Measurements from ENCODE around the gene DBN1. TPM values are rescaled to one million over a fixed set of nuclear protein-coding genes. Genes with fewer than 3 reads are reported as not detected.
A peak's percentile ranks its signal among the peaks of the same experiment; 100 is the strongest.

DBN1 gene
- total RNA-seq, 2 donors from 2014 or later, result 322 to 383 TPM

DNA sequence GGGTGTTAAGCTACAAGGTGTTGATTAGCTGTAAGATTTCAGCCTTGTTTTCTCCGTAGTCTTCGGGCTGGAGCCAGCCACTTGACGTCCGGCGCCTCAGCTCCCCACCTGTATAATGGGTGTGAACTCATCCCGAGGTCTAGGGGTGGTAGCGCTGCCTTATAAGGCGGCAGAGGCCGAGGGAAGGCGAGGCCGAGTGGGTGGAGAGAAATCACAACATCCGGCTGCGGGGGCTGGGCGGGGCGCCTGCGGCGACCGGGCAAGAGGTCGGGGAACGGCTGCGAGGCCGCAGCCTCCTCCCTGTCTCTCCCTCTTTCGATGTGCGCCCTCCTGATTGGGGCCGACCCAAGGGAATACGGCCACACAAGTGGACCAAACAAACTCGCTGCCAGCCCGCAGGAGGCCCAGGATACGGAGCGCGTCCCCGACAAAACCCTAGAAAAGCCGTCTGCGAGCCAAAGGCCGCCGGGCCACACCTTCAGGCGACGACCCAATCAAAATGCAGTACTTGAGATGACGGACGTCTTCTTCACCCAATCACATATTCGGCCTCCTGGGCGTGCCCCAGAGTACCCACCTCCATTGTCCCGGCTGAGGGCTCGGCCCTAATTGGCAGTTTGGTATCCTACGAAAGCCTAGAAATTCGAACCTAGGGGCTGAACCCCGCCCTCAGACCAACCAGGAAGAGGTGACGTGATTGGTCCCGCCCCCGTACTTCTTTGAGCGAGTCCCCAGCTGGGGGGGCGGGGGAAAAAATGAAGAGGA lies 47.5 kb downstream of the DBN1 start:
- H3K9me3 Mint-ChIP-seq, result no peaks in the 10 kb centered on the region
- TF ChIP-seq, protein P1, sequence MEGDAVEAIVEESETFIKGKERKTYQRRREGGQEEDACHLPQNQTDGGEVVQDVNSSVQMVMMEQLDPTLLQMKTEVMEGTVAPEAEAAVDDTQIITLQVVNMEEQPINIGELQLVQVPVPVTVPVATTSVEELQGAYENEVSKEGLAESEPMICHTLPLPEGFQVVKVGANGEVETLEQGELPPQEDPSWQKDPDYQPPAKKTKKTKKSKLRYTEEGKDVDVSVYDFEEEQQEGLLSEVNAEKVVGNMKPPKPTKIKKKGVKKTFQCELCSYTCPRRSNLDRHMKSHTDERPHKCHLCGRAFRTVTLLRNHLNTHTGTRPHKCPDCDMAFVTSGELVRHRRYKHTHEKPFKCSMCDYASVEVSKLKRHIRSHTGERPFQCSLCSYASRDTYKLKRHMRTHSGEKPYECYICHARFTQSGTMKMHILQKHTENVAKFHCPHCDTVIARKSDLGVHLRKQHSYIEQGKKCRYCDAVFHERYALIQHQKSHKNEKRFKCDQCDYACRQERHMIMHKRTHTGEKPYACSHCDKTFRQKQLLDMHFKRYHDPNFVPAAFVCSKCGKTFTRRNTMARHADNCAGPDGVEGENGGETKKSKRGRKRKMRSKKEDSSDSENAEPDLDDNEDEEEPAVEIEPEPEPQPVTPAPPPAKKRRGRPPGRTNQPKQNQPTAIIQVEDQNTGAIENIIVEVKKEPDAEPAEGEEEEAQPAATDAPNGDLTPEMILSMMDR (conservative IDR thresholded peaks at IDR 0.05), result no peak
- H3K36me3 Mint-ChIP-seq (ENCODE audit: low read depth), result peaks cover 6% of the 10 kb centered on the region
- peak overlapping the region; percentile 98 for H3K27ac Mint-ChIP-seq
- no peaks in the 10 kb centered on the region for H3K9me3 ChIP-seq (ENCODE audit: control insufficient read depth, low read length)
- peak overlapping the region; percentile 57 for H3K9ac ChIP-seq (ENCODE audit: extremely low read depth, low read length, poor library complexity, severe bottlenecking)
- H3K27me3 Mint-ChIP-seq (ENCODE audit: insufficient read depth), result peaks cover 9% of the 10 kb centered on the region
- H3K27me3 ChIP-seq (ENCODE audit: control insufficient read depth, insufficient read depth, low read length, poor library complexity, severe bottlenecking), result no peaks in the 10 kb centered on the region
- H3K36me3 ChIP-seq (ENCODE audit: control insufficient read depth, insufficient read depth, low read length), result no peaks in the 10 kb centered on the region
- DNase-seq, result peak; percentile 100
- H3K27ac ChIP-seq (ENCODE audit: low read depth, low read length), result peak overlapping the region; percentile 87
- peak overlapping the region; percentile 74 for H3K4me3 Mint-ChIP-seq
- no peaks in the 10 kb centered on the region for H3K4me1 ChIP-seq (ENCODE audit: control insufficient read depth, insufficient read depth, low read length)
- peaks cover 16% of the 10 kb centered on the region for H3K4me1 Mint-ChIP-seq
- H3K4me3 ChIP-seq (ENCODE audit: low read length), result peak overlapping the region; percentile 83
- WGBS, 2 experiments (ENCODE audit: insufficient coverage in 1 of 2, insufficient read length in 1 of 2), result 0 to 1% methylated on average over 21 to 52 of the region's 52 CpGs

DNA sequence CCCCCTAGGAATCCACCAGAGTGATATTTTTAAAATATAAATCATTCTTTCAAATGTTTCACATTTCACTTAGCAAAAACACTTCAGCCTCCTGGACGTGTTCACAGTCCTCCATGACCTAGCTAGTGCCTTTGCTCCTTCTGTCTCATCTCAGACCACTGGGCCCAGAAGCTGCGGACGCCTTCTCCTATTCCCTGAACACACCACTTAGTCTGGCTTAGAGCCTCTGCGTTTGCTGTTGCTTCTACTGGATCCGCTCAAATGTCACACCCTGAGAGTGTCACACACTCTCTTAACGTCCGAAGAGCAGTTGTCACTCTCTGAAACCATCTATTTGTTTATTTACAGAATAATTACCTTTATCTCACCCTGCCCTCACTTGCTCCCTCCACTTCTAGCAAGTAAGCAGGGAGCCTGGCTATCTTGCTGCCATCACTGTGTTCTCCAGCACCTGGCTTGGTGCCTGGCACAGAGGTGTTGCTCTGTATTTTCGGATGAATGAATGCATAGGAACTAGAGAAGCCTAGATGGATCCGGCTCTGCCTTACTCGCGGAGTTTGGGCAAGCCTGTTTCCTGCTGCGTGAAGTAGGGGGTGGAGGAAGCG lies 48.1 kb downstream of the DBN1 start:
- no peaks in the 10 kb centered on the region for H3K4me1 ChIP-seq (ENCODE audit: control insufficient read depth, insufficient read depth, low read length)
- H3K27ac ChIP-seq (ENCODE audit: low read depth, low read length), result peak overlapping the region; percentile 87
- WGBS, 2 experiments (ENCODE audit: insufficient coverage in 1 of 2, insufficient read length in 1 of 2), result 49 to 63% methylated on average over 13 of the region's 13 CpGs
- H3K27me3 Mint-ChIP-seq (ENCODE audit: insufficient read depth), result peaks cover 9% of the 10 kb centered on the region
- H3K9me3 ChIP-seq (ENCODE audit: control insufficient read depth, low read length), result no peaks in the 10 kb centered on the region
- TF ChIP-seq, protein P1 (conservative IDR thresholded peaks at IDR 0.05), result no peak
- peaks cover 22% of the 10 kb centered on the region for H3K4me1 Mint-ChIP-seq
- peak overlapping the region; percentile 83 for H3K4me3 ChIP-seq (ENCODE audit: low read length)
- H3K9ac ChIP-seq (ENCODE audit: extremely low read depth, low read length, poor library complexity, severe bottlenecking), result peak overlapping the region; percentile 57
- peak overlapping the region; percentile 74 for H3K4me3 Mint-ChIP-seq
- no peaks in the 10 kb centered on the region for H3K9me3 Mint-ChIP-seq
- no peak for DNase-seq
- no peaks in the 10 kb centered on the region for H3K27me3 ChIP-seq (ENCODE audit: control insufficient read depth, insufficient read depth, low read length, poor library complexity, severe bottlenecking)
- H3K36me3 Mint-ChIP-seq (ENCODE audit: low read depth), result peaks cover under 1% of the 10 kb centered on the region
- no peaks in the 10 kb centered on the region for H3K36me3 ChIP-seq (ENCODE audit: control insufficient read depth, insufficient read depth, low read length)
- peak overlapping the region; percentile 98 for H3K27ac Mint-ChIP-seq

DNA sequence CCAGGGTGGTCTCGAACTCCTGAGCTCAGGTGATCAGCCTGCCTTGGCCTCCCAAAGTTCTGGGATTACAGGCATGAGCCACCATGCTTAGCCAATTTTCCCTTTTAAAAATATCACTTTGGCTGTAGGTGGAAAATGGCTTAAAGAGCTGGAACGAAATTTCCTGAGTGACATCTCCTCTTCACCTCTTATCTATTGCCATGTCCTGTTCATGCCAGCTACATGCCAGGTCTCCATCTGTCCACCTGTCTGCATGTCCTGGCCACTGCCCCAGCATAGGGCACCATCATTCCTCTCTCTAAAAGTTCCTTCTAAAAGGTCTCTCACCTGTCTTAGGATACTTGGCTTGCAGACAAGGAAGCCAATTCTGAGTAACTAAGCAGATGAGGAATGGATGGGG lies 49.8 kb downstream of the DBN1 start:
- no peaks in the 10 kb centered on the region for H3K9me3 Mint-ChIP-seq
- Histone ChIP-seq H3K4me1 (ENCODE audit: control insufficient read depth, insufficient read depth, low read length) (no peaks in the 10 kb centered on the region), H3K9ac (ENCODE audit: extremely low read depth, low read length, poor library complexity, severe bottlenecking) (no peak overlapping the region), H3K9me3 (ENCODE audit: control insufficient read depth, low read length) (no peaks in the 10 kb centered on the region), H3K27me3 (ENCODE audit: control insufficient read depth, insufficient read depth, low read length, poor library complexity, severe bottlenecking) (no peaks in the 10 kb centered on the region), H3K27ac (ENCODE audit: low read depth, low read length) (no peak overlapping the region), H3K36me3 (ENCODE audit: control insufficient read depth, insufficient read depth, low read length) (no peaks in the 10 kb centered on the region), H3K4me3 (ENCODE audit: low read length) (no peak overlapping the region)
- H3K4me3 Mint-ChIP-seq, result no peak overlapping the region
- TF ChIP-seq, protein P1 (conservative IDR thresholded peaks at IDR 0.05), result no peak
- H3K4me1 Mint-ChIP-seq, result peaks cover 23% of the 10 kb centered on the region
- 87 to 93% methylated on average over 2 of the region's 2 CpGs for WGBS, 2 experiments (ENCODE audit: insufficient coverage in 1 of 2, insufficient read length in 1 of 2)
- H3K27ac Mint-ChIP-seq, result no peak overlapping the region
- no peak for DNase-seq
- H3K36me3 Mint-ChIP-seq (ENCODE audit: low read depth), result no peaks in the 10 kb centered on the region
- H3K27me3 Mint-ChIP-seq (ENCODE audit: insufficient read depth), result peaks cover 9% of the 10 kb centered on the region
